H1 (cell line): Measurements from ENCODE around the gene TBC1D24. TPM values are rescaled to one million over a fixed set of nuclear protein-coding genes. Genes with fewer than 3 reads are reported as not detected.

Experiments used
- CTCF ChIA-PET: fragments of 300-600 bp; sonication (Branson Sonifier 250); formaldehyde crosslinking; loops from one replicate; lab custom pipeline; 2021; ENCODE audit not compliant: partially characterized antibody; lab: Charles Lee
- POLR2A ChIA-PET: fragments of 300-600 bp; sonication (Branson Sonifier 250); formaldehyde crosslinking; loops from one replicate; lab custom pipeline; 2021; ENCODE audit warnings: inconsistent platforms; ENCODE audit not compliant: partially characterized antibody; lab: Charles Lee
- DNase-seq, 2 experiments: peaks; one replicate each; pipeline versions ENCODE4 v3.0.0 to v3.0.0-alpha.2; 2010 to 2022; ENCODE audit warnings: low spot score in 2 of 2, low read depth in 1 of 2, mixed read lengths in 1 of 2
- FAIRE-seq: peaks from 2 replicates; lab custom pipeline; 2011; peaks lifted over from hg19 to GRCh38; lab: Jason Lieb, UNC
- H2AFZ ChIP-seq: 2 replicates; pipeline ENCODE4 v1.8.1; 2012; ENCODE audit warnings: low read length, inconsistent platforms
- H2AK5ac ChIP-seq: 2 replicates; pipeline ENCODE4 v1.6.1; 2013; ENCODE audit warnings: low read depth, low read length
- H2BK120ac ChIP-seq: replicated peaks from 2 replicates; pipeline ENCODE3; 2013; ENCODE audit warnings: low read depth, low read length, inconsistent platforms
- H2BK12ac ChIP-seq: 2 replicates; pipeline ENCODE4 v1.6.1; 2013; ENCODE audit warnings: low read depth, low read length
- H2BK15ac ChIP-seq: 2 replicates; pipeline ENCODE4 v1.6.1; 2013; ENCODE audit warnings: low read length
- H2BK20ac ChIP-seq: 2 replicates; pipeline ENCODE4 v1.6.1; 2013; ENCODE audit warnings: low read length
- H2BK5ac ChIP-seq: 2 replicates; pipeline ENCODE4 v1.6.1; 2013; ENCODE audit warnings: low read depth, low read length
- H3K14ac ChIP-seq: 2 replicates; pipeline ENCODE4 v1.6.1; 2013; ENCODE audit warnings: inconsistent platforms; ENCODE audit not compliant: insufficient read length
- H3K18ac ChIP-seq: 2 replicates; pipeline ENCODE4 v1.6.1; 2013; ENCODE audit warnings: low read length; ENCODE audit errors: extremely low read depth
- H3K23ac ChIP-seq: 2 replicates; pipeline ENCODE4 v1.6.1; 2013; ENCODE audit warnings: inconsistent platforms; ENCODE audit not compliant: insufficient read length
- H3K23me2 ChIP-seq: 2 replicates; pipeline ENCODE4 v1.6.1; 2013; ENCODE audit warnings: low read depth, low read length
- H3K27ac ChIP-seq: 2 replicates; pipeline ENCODE4 v1.6.1; 2011; ENCODE audit warnings: low read depth, low read length, inconsistent platforms
- H3K27me3 ChIP-seq, 4 experiments: replicated peaks in 1 of 4; 1 replicate in 1 of 4; 2 replicates in 3 of 4; pipeline versions ENCODE4 v1.6.1 to v1.8.1; 2011 to 2013; ENCODE audit warnings: low read length in 3 of 4, mild to moderate bottlenecking in 3 of 4, inconsistent platforms in 2 of 4, mixed read lengths in 2 of 4, moderate library complexity in 1 of 4; ENCODE audit not compliant: control insufficient read depth in 3 of 4, insufficient read depth in 3 of 4; ENCODE audit errors: extremely low read depth in 1 of 4
- H3K36me3 ChIP-seq, 4 experiments: 2 replicates each; pipeline versions ENCODE4 v1.6.1 to v1.8.1; 2011 to 2013; ENCODE audit warnings: mild to moderate bottlenecking in 4 of 4, low read length in 3 of 4, moderate library complexity in 2 of 4, control low read depth in 1 of 4, inconsistent platforms in 1 of 4; ENCODE audit not compliant: insufficient read depth in 4 of 4, control insufficient read depth in 2 of 4
- H3K4ac ChIP-seq: replicated peaks from 2 replicates; pipeline ENCODE3; 2013; ENCODE audit warnings: low read length, low read depth, mixed read lengths, inconsistent platforms; ENCODE audit not compliant: insufficient read length
- H3K4me1 ChIP-seq, 4 experiments: replicated peaks in 1 of 4; 1 replicate in 1 of 4; 2 replicates in 3 of 4; pipeline versions ENCODE4 v1.6.1 to v1.8.1; 2011 to 2013; ENCODE audit warnings: low read length in 3 of 4, inconsistent platforms in 2 of 4, mixed read lengths in 1 of 4; ENCODE audit not compliant: insufficient read depth in 4 of 4, control insufficient read depth in 3 of 4
- H3K4me2 ChIP-seq, 2 experiments: 2 replicates each; pipeline versions ENCODE4 v1.6.1 to v1.8.1; 2011 to 2013; ENCODE audit warnings: low read depth in 2 of 2, low read length in 2 of 2, control low read depth in 1 of 2, inconsistent platforms in 1 of 2, mild to moderate bottlenecking in 1 of 2; ENCODE audit not compliant: insufficient read depth in 1 of 2
- H3K4me3 ChIP-seq, 4 experiments: fragments of 200-600, 300-600 bp in 1 of 4; sonication (generic), shearing (Covaris generic), sonication (Bioruptor Twin) in 1 of 4; 2 replicates each; pipeline versions ENCODE4 v1.5.1 to v1.8.1; 2011 to 2016; ENCODE audit warnings: low read length in 4 of 4, low read depth in 3 of 4, control low read depth in 2 of 4, inconsistent platforms in 2 of 4, mild to moderate bottlenecking in 2 of 4, mixed read lengths in 1 of 4, moderate library complexity in 1 of 4; ENCODE audit not compliant: insufficient read depth in 2 of 4; ENCODE audit errors: extremely low read depth in 1 of 4
- H3K56ac ChIP-seq: replicated peaks from 2 replicates; pipeline ENCODE3; 2013; ENCODE audit warnings: low read depth, mild to moderate bottlenecking, mixed read lengths, low read length, inconsistent platforms; ENCODE audit not compliant: insufficient read length
- H3K79me1 ChIP-seq: 2 replicates; pipeline ENCODE4 v1.6.1; 2013; ENCODE audit warnings: low read depth, low read length, control low read depth
- H3K79me2 ChIP-seq, 2 experiments: 2 replicates each; pipeline versions ENCODE4 v1.6.1 to v1.8.1; 2012 to 2013; ENCODE audit warnings: low read length in 2 of 2, mild to moderate bottlenecking in 2 of 2, inconsistent platforms in 1 of 2; ENCODE audit not compliant: insufficient read depth in 2 of 2, control insufficient read depth in 1 of 2
- H3K9ac ChIP-seq, 4 experiments: replicated peaks in 1 of 4; 1 replicate in 1 of 4; 2 replicates in 3 of 4; pipeline versions ENCODE4 v1.6.1 to v1.8.1; 2011 to 2013; ENCODE audit warnings: low read depth in 3 of 4, low read length in 3 of 4, control low read depth in 2 of 4, mild to moderate bottlenecking in 2 of 4, moderate library complexity in 2 of 4, inconsistent platforms in 1 of 4; ENCODE audit errors: extremely low read depth in 1 of 4
- H3K9me3 ChIP-seq, 2 experiments: 2 replicates each; pipeline versions ENCODE4 v1.6.1 to v1.8.1; 2012 to 2013; ENCODE audit warnings: mild to moderate bottlenecking in 2 of 2, moderate library complexity in 2 of 2, control low read depth in 1 of 2, inconsistent platforms in 1 of 2, low read depth in 1 of 2, low read length in 1 of 2, mixed read lengths in 1 of 2; ENCODE audit not compliant: insufficient read depth in 2 of 2
- H4K20me1 ChIP-seq, 2 experiments: replicated peaks in 1 of 2; 2 replicates each; pipeline versions ENCODE3 to v1.8.1; 2011 to 2013; ENCODE audit warnings: inconsistent platforms in 2 of 2, low read length in 2 of 2, mild to moderate bottlenecking in 1 of 2; ENCODE audit not compliant: insufficient read depth in 2 of 2, control insufficient read depth in 1 of 2
- H4K5ac ChIP-seq: 2 replicates; pipeline ENCODE4 v1.6.1; 2013; ENCODE audit warnings: low read length, low read depth, mixed read lengths, inconsistent platforms; ENCODE audit not compliant: insufficient read length
- H4K8ac ChIP-seq: 2 replicates; pipeline ENCODE4 v1.8.0; 2013; ENCODE audit warnings: mild to moderate bottlenecking, moderate library complexity, low read length, inconsistent platforms; ENCODE audit not compliant: insufficient read depth; ENCODE audit errors: extremely low read depth
- H4K91ac ChIP-seq: replicated peaks from 2 replicates; pipeline ENCODE3; 2013; ENCODE audit warnings: low read length, mixed read lengths, inconsistent platforms; ENCODE audit not compliant: insufficient read length
- ATF3 ChIP-seq: IDR thresholded peaks from 2 replicates; pipeline ENCODE4 v1.6.1; 2011; ENCODE audit warnings: low read depth, mild to moderate bottlenecking, low read length; ENCODE audit not compliant: insufficient read depth
- CBX8 ChIP-seq: fragments of 300-800, 300-1000 bp; sonication (generic); IDR thresholded peaks from 2 replicates; pipeline ENCODE4 v1.7.1; 2016; ENCODE audit warnings: low read depth, low read length, borderline replicate concordance
- CEBPB ChIP-seq: IDR thresholded peaks from 2 replicates; pipeline ENCODE4 v1.6.1; 2012; ENCODE audit warnings: low read depth, low read length
- E2F6 ChIP-seq: IDR thresholded peaks from 2 replicates; pipeline ENCODE4 v1.6.1; 2012; ENCODE audit warnings: inconsistent platforms
- EGR1 ChIP-seq: IDR thresholded peaks from 2 replicates; pipeline ENCODE4 v1.6.1; 2011; ENCODE audit warnings: low read depth, low read length, borderline replicate concordance
- GTF2F1 ChIP-seq: IDR thresholded peaks from 2 replicates; pipeline ENCODE4 v1.6.1; 2012; ENCODE audit warnings: low read depth, low read length, improper control_type of control experiment, borderline replicate concordance
- NRF1 ChIP-seq: IDR thresholded peaks from 2 replicates; pipeline ENCODE4 v1.6.1; 2011; ENCODE audit warnings: mild to moderate bottlenecking, low read depth, low read length, improper control_type of control experiment
- RNF2 ChIP-seq: fragments of 200-900, 300-1000 bp; sonication (generic); IDR thresholded peaks from 2 replicates; pipeline ENCODE4 v1.7.1; 2016; ENCODE audit warnings: borderline replicate concordance, low read depth, mild to moderate bottlenecking, antibody characterized with exemption, low read length; ENCODE audit not compliant: poor library complexity, severe bottlenecking; ENCODE audit errors: missing control alignments
- SIX5 ChIP-seq: IDR thresholded peaks from 2 replicates; pipeline ENCODE4 v1.6.1; 2011; ENCODE audit warnings: mild to moderate bottlenecking, low read depth, low read length
- SRF ChIP-seq: IDR thresholded peaks from 2 replicates; pipeline ENCODE4 v1.6.1; 2011; ENCODE audit warnings: mild to moderate bottlenecking, low read depth, low read length, moderate library complexity
- USF2 ChIP-seq: IDR thresholded peaks from 2 replicates; pipeline ENCODE4 v1.6.1; 2011; ENCODE audit warnings: low read length, improper control_type of control experiment
- WGBS, 2 experiments: shearing (Covaris generic) in 1 of 2; methylation state at CpG; one replicate each; pipeline versions ENCODE4 v1.1.6 to v1.1.7; 2013 to 2015; ENCODE audit warnings: low lambda C conversion rate in 2 of 2, mixed read lengths in 2 of 2, inconsistent platforms in 1 of 2, low coverage in 1 of 2, missing lambda C conversion rate in 1 of 2; ENCODE audit not compliant: insufficient replicate concordance in 2 of 2, insufficient coverage in 1 of 2, insufficient read length in 1 of 2; ENCODE audit errors: extremely low coverage in 1 of 2, missing lambda C conversion rate in 1 of 2; 5-methylcytosine and 5-hydroxymethylcytosine counted together
- polyA plus RNA-seq, 7 experiments: library from polyadenylated mRNA; depleted of rRNA in 3 of 7; stranded (reverse) in 5 of 7; unstranded in 2 of 7; fragments of >200 nt in 5 of 7; fragments of 200-250 nt in 2 of 7; gene quantifications; 1 replicate in 5 of 7; 2 replicates in 1 of 7; 4 replicates in 1 of 7; pipeline versions ENCODE4 v1.2.1 to v1.2.3, GENCODE V29; 2011 to 2013; ENCODE audit warnings: missing spikeins in 2 of 7, mixed read lengths in 2 of 7
- total RNA-seq: library from RNA; stranded (reverse); fragmentation: NEBNext Ultra II Directional; extraction: Animal tissue kit (Norgen Biotek cat#: 25700); gene quantifications from 2 replicates; pipeline ENCODE4 v1.2.1, GENCODE V29; 2021

The TBC1D24 gene
- total and polyA plus RNA-seq, 2 of the 8 experiments (the other 6 are each of a cell fraction or from before 2014, with no cell fraction given), result 8.7 to 21.5 TPM

DNA sequence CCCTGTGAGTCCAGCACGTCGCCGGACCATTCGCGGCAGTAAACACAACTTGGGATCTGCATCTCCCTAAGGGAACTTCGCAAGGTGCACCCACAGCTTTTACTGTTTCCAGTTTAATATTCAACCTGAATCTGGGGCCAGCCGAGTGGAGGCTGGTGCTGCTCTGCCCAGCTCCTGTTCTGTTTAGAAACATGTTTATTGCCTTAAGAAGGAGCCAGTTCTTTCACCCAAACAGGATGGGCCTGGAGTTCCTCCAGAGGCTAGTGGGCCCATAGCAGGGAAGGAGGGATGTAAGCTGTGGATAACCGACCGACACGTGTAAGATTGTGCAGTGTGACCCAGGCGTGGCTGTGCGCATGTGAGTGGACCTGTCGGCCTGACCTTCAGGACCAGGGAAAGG is 17.4 kb downstream of the TBC1D24 start:
- FAIRE-seq (no peak), DNase-seq (no peak)
- Histone ChIP-seq H3K27ac (no peak overlapping the region), H4K20me1 (peaks cover 0 to 14% of the 10 kb centered on the region in 2 experiments), H2BK12ac (no peak overlapping the region), H3K27me3 (no peaks in the 10 kb centered on the region), H3K4me1 (no peaks in the 10 kb centered on the region), H2BK5ac (no peak overlapping the region), H4K8ac (no peak overlapping the region), H3K56ac (no peak overlapping the region), H3K79me2 (0 out of 4 replicates have a peak, but pooled peaks cover 0 to 2% of the 10 kb centered on the region in 2 experiments), H3K23me2 (no peaks in the 10 kb centered on the region), H2BK15ac (no peak overlapping the region), H3K23ac (no peak overlapping the region), H3K36me3 (peaks cover 0 to 14% (median 4%) of the 10 kb centered on the region in 4 experiments; a peak in 4 of 8 replicates), H3K9ac (peak overlapping the region in 1 of 4 experiments; percentile 32; a peak in 2 of 7 replicates), H2BK20ac (no peak overlapping the region), H4K5ac (no peak overlapping the region), H3K4me3 (no peak overlapping the region), H3K4me2 (no peak overlapping the region), H3K9me3 (no peaks in the 10 kb centered on the region), H2AFZ (no peak overlapping the region), H2BK120ac (no peak overlapping the region), H2AK5ac (no peak overlapping the region), H3K4ac (no peak overlapping the region), H3K18ac (no peak overlapping the region), H4K91ac (no peak overlapping the region), H3K14ac (no peak overlapping the region), H3K79me1 (peaks cover 2% of the 10 kb centered on the region; the same call in 1 of the 2 replicates)
- ChIA-PET POLR2A (interaction anchor here (0.7 kb wide), 1 partner anchor 25 kb away, joined by 3 read pairs; no protein-coding TSS in a partner anchor), CTCF (interaction anchor here (0.9 to 1.8 kb wide), 3 partner anchors 8 to 16 kb away, joined by 3 to 4 read pairs (median 3); no protein-coding TSS in a partner anchor)
- 97% methylated on average over 13 of the region's 13 CpGs; no CpG with 5 or more reads in 1 of the 2 experiments for WGBS, 2 experiments
- TF ChIP-seq SRF, result no peak
- TF ChIP-seq CBX8, result no peak
- no peak for TF ChIP-seq RNF2
- TF ChIP-seq NRF1, result no peak
- TF ChIP-seq E2F6, result no peak
- no peak for TF ChIP-seq USF2
- no peak for TF ChIP-seq CEBPB
- TF ChIP-seq ATF3, result no peak
- TF ChIP-seq GTF2F1, result no peak
- no peak for TF ChIP-seq EGR1
- no peak for TF ChIP-seq SIX5
